Thyroid gland (tissue), 4 donors: ENCODE data around the gene GLI3.

Experiments
- POLR2A ChIP-seq, 2 donors: fragments of 450-650 bp; IDR thresholded peaks; one replicate each; pipeline ENCODE4 v1.6.1; 2017; ENCODE audit warnings: antibody characterized with exemption in 2 of 2, mild to moderate bottlenecking in 2 of 2, moderate library complexity in 1 of 2
- TF ChIP-seq, protein P1 (sequence below), 6 experiments: fragments of 200-600 bp in 3 of 6; fragments of 450-650 bp in 3 of 6; sonication (generic) in 3 of 6; IDR thresholded peaks; one replicate each; pipeline ENCODE4 v1.5.1; 2016 to 2019; ENCODE audit warnings: antibody characterized with exemption in 6 of 6, mild to moderate bottlenecking in 2 of 6, inconsistent platforms in 1 of 6, moderate library complexity in 1 of 6

DNA sequence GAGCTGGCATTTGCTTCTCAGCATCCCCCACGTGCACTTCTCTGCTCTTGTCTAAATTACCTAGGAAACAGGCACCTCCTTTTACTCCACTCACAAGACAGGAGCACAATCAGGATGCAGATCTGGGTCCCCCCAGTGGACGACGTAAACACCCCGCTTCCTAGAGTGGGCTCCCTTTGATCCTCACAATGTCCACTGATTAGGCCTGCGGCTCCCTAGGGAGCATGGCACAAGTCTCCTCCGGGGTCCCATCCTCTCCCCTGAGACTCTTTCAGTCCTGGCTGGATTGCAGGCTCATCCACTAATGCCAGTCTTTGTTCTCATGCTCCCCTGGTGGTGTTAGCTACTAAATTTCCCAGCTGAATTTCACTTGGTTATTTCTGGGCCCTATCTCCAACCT, 98.3 kb downstream of the GLI3 start:
- TF ChIP-seq, protein P1, sequence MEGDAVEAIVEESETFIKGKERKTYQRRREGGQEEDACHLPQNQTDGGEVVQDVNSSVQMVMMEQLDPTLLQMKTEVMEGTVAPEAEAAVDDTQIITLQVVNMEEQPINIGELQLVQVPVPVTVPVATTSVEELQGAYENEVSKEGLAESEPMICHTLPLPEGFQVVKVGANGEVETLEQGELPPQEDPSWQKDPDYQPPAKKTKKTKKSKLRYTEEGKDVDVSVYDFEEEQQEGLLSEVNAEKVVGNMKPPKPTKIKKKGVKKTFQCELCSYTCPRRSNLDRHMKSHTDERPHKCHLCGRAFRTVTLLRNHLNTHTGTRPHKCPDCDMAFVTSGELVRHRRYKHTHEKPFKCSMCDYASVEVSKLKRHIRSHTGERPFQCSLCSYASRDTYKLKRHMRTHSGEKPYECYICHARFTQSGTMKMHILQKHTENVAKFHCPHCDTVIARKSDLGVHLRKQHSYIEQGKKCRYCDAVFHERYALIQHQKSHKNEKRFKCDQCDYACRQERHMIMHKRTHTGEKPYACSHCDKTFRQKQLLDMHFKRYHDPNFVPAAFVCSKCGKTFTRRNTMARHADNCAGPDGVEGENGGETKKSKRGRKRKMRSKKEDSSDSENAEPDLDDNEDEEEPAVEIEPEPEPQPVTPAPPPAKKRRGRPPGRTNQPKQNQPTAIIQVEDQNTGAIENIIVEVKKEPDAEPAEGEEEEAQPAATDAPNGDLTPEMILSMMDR (IDR thresholded peaks at IDR 0.05) = peak in 1 of 6 experiments; percentile 8
- no peak for TF ChIP-seq POLR2A (IDR thresholded peaks at IDR 0.05)
